Transverse colon (tissue), 3 donors: ENCODE measurements around the gene SEC16A.

Source experiments
- EP300 ChIP-seq: sonication (generic); formaldehyde crosslinking; IDR thresholded peaks from one replicate; pipeline ENCODE4 v1.6.1; 2017; ENCODE audit warnings: antibody characterized with exemption, low read depth
- POLR2AphosphoS5 ChIP-seq, 3 donors: sonication (generic); formaldehyde crosslinking; IDR thresholded peaks; one replicate each; pipeline ENCODE4 v1.6.1; 2016; ENCODE audit warnings: antibody characterized with exemption in 3 of 3

DNA sequence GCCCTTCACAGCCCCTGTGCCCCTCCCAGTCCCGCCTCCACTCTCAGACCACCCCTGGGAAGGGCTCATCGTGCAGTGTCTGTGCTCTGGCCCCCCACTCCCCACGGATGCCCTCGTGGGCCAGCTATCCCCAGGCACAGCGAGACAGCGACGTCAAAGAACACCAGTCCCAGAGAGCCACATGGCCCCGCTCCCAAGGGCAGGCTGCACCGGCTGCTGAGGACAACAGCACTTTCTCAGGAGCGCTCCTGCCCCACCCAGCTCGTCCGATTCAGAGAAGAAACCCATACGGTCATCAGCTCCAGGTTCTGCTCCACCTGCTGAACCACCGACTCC, 78.1 kb downstream of the SEC16A start:
- TF ChIP-seq EP300 (no peak), POLR2AphosphoS5 (IDR thresholded peaks at IDR 0.05) (no peak)
